Stimulated activated CD8-positive, alpha-beta memory T cell treated with anti-CD3 and anti-CD28 coated beads, Interleukin-7, amount 100 ng/mL, for 48 hours (primary cell): Measurements from ENCODE around the gene TTC33.

Experiments
- DNase-seq, 2 donors: peaks; one replicate each; pipeline ENCODE4 v3.0.0-alpha.2; 2020; ENCODE audit warnings: low read depth in 1 of 2; ENCODE audit errors: extremely low read depth in 1 of 2

Gene TTC33

GRCh38 chr5:40486437-40487275 lies 269.1 kb downstream of the TTC33 start:
- DNase-seq = peak; percentile 29 to 61

- DNase-seq = no peak
Observed at GRCh38 chr5:40485021-40485998, 270.5 kb downstream of the TTC33 start.

- no peak for DNase-seq
Observed at GRCh38 chr5:40484495-40484894, 271.3 kb downstream of the TTC33 start.

- no peak for DNase-seq
Observed at GRCh38 chr5:40483316-40483715, 272.4 kb downstream of the TTC33 start.

GRCh38 chr5:40481241-40481640 lies 274.5 kb downstream of the TTC33 start:
- no peak for DNase-seq

- DNase-seq = peak; percentile 27 to 55
Observed at GRCh38 chr5:40480392-40480791, 275.4 kb downstream of the TTC33 start.

GRCh38 chr5:40479939-40480338 lies 275.8 kb downstream of the TTC33 start:
- peak in 1 of 2 donors; percentile 43 for DNase-seq

- DNase-seq = no peak
Observed at GRCh38 chr5:40478766-40479165, 277.0 kb downstream of the TTC33 start.

GRCh38 chr5:40477856-40478546 lies 277.8 kb downstream of the TTC33 start:
- no peak for DNase-seq

GRCh38 chr5:40475561-40475960 lies 280.2 kb downstream of the TTC33 start:
- DNase-seq = no peak

GRCh38 chr5:40474250-40474649 lies 281.5 kb downstream of the TTC33 start:
- DNase-seq = no peak

GRCh38 chr5:40465416-40465815 lies 290.3 kb downstream of the TTC33 start:
- DNase-seq = no peak

GRCh38 chr5:40464511-40464910 lies 291.2 kb downstream of the TTC33 start:
- no peak for DNase-seq
